ENCODE measurements around the gene ATRNL1.

- TF ChIP-seq RFX5 (IDR thresholded peaks at IDR 0.05; ENCODE audit: borderline replicate concordance, low read depth, low read length) (no peak), EZH2 (IDR thresholded peaks at IDR 0.05; ENCODE audit: low read depth, low read length, severe bottlenecking) (no peak), HDAC2 (IDR thresholded peaks at IDR 0.05; ENCODE audit: borderline replicate concordance in 1 of 2, low read depth in 2 of 2, low read length in 2 of 2) (no peak), TAF7 (optimal IDR thresholded peaks at IDR 0.05; ENCODE audit: borderline replicate concordance, low read depth, low read length) (no peak), NANOG (IDR thresholded peaks at IDR 0.05; ENCODE audit: insufficient read depth, low read depth, low read length, poor library complexity, severe bottlenecking) (no peak), SP2 (IDR thresholded peaks at IDR 0.05; ENCODE audit: low read length) (no peak), SIN3A (conservative IDR thresholded peaks at IDR 0.05 in 1 of 2, IDR thresholded peaks at IDR 0.05 in 1 of 2; ENCODE audit: low read depth in 1 of 2, low read length in 2 of 2) (no peak), SP1 (IDR thresholded peaks at IDR 0.05; ENCODE audit: low read depth, low read length) (no peak), POLR2A (IDR thresholded peaks at IDR 0.05; ENCODE audit: control extremely low read depth in 1 of 2, low read depth in 2 of 2, low read length in 2 of 2) (no peak), NRF1 (IDR thresholded peaks at IDR 0.05; ENCODE audit: low read depth, low read length) (no peak), PHF8 (conservative IDR thresholded peaks at IDR 0.05; ENCODE audit: low read depth, low read length) (no peak)
- TF ChIP-seq, protein P1, sequence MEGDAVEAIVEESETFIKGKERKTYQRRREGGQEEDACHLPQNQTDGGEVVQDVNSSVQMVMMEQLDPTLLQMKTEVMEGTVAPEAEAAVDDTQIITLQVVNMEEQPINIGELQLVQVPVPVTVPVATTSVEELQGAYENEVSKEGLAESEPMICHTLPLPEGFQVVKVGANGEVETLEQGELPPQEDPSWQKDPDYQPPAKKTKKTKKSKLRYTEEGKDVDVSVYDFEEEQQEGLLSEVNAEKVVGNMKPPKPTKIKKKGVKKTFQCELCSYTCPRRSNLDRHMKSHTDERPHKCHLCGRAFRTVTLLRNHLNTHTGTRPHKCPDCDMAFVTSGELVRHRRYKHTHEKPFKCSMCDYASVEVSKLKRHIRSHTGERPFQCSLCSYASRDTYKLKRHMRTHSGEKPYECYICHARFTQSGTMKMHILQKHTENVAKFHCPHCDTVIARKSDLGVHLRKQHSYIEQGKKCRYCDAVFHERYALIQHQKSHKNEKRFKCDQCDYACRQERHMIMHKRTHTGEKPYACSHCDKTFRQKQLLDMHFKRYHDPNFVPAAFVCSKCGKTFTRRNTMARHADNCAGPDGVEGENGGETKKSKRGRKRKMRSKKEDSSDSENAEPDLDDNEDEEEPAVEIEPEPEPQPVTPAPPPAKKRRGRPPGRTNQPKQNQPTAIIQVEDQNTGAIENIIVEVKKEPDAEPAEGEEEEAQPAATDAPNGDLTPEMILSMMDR (IDR thresholded peaks at IDR 0.05; ENCODE audit: control extremely low read depth in 1 of 3, insufficient read depth in 1 of 3, low read depth in 1 of 3, low read length in 3 of 3): no peak
- TF ChIP-seq, protein P2, sequence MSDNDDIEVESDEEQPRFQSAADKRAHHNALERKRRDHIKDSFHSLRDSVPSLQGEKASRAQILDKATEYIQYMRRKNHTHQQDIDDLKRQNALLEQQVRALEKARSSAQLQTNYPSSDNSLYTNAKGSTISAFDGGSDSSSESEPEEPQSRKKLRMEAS (IDR thresholded peaks at IDR 0.05): no peak
Measured at GRCh38 chr10:115909962-115910731, 817.0 kb downstream of the ATRNL1 start.

Data from H1 (cell line).